ENCODE results near the gene PIP.
"Not testable (repeated sequence)": the region's sequence is repeated elsewhere in the genome, so short reads cannot be mapped to it uniquely, and the experiment has no call there.

PIP gene

GRCh38 chr7:143177374-143178119 is 45.7 kb downstream of the PIP start:
- DNase-seq (ENCODE audit: low read depth, low spot score) = no peak

GRCh38 chr7:143180771-143181170 is 48.9 kb downstream of the PIP start:
- not testable (repeated sequence) for DNase-seq (ENCODE audit: low read depth, low spot score)

GRCh38 chr7:143181349-143181748 is 49.5 kb downstream of the PIP start:
- no peak for DNase-seq (ENCODE audit: low read depth, low spot score)

- no peak for DNase-seq (ENCODE audit: low read depth, low spot score)
Observed at GRCh38 chr7:143183024-143183423, 51.1 kb downstream of the PIP start, which contains the start of gene TAS2R39. TSS of gene TAS2R39 (plus strand) at chr7:143183419. CDS start at chr7:143183419, 0 bp downstream.

- no peak for DNase-seq (ENCODE audit: low read depth, low spot score)
Observed at GRCh38 chr7:143185551-143185950, 53.7 kb downstream of the PIP start.

GRCh38 chr7:143188994-143189393 is 57.1 kb downstream of the PIP start:
- DNase-seq (ENCODE audit: low read depth, low spot score) = no peak
